H9 (cell line): Measurements from ENCODE around the gene CHCHD4. TPM values are rescaled to one million over a fixed set of nuclear protein-coding genes. Genes with fewer than 3 reads are reported as not detected.

ENCODE experiments used
- DNase-seq: peaks from one replicate; pipeline ENCODE4 v3.0.0-alpha.2; 2017
- H2AFZ ChIP-seq: one replicate; pipeline ENCODE4 v1.6.1; 2013; ENCODE audit warnings: mild to moderate bottlenecking, low read length, control low read depth, moderate library complexity
- H2AK5ac ChIP-seq: 2 replicates; pipeline ENCODE4 v1.6.1; 2013; ENCODE audit warnings: low read length, control low read depth, mixed read lengths; ENCODE audit not compliant: insufficient read length
- H2BK120ac ChIP-seq: one replicate; pipeline ENCODE4 v1.6.1; 2013; ENCODE audit warnings: low read depth, mild to moderate bottlenecking, low read length, control low read depth, inconsistent platforms; ENCODE audit not compliant: poor library complexity, severe bottlenecking
- H2BK12ac ChIP-seq: 2 replicates; pipeline ENCODE4 v1.6.1; 2013; ENCODE audit warnings: low read length, control low read depth, mixed read lengths, low read depth; ENCODE audit not compliant: insufficient read length
- H2BK15ac ChIP-seq: 2 replicates; pipeline ENCODE4 v1.6.1; 2013; ENCODE audit warnings: low read depth, low read length, control low read depth
- H2BK20ac ChIP-seq: one replicate; pipeline ENCODE4 v1.6.1; 2013; ENCODE audit warnings: low read depth, mild to moderate bottlenecking, low read length, control low read depth, inconsistent platforms; ENCODE audit not compliant: poor library complexity, severe bottlenecking
- H2BK5ac ChIP-seq: 2 replicates; pipeline ENCODE4 v1.6.1; 2013; ENCODE audit warnings: low read length, control low read depth, mixed read lengths; ENCODE audit not compliant: insufficient read length
- H3K14ac ChIP-seq: 2 replicates; pipeline ENCODE4 v1.6.1; 2013; ENCODE audit warnings: low read length, control low read depth; ENCODE audit not compliant: insufficient read depth
- H3K18ac ChIP-seq: 2 replicates; pipeline ENCODE4 v1.6.1; 2013; ENCODE audit warnings: low read depth, mild to moderate bottlenecking, mixed read lengths, low read length, control low read depth; ENCODE audit not compliant: insufficient read length
- H3K23ac ChIP-seq: 2 replicates; pipeline ENCODE4 v1.6.1; 2013; ENCODE audit warnings: low read length, control low read depth, mixed read lengths, low read depth; ENCODE audit not compliant: insufficient read length
- H3K23me2 ChIP-seq: 2 replicates; pipeline ENCODE4 v1.6.1; 2013; ENCODE audit warnings: low read depth, mild to moderate bottlenecking, mixed read lengths, low read length, control low read depth; ENCODE audit not compliant: insufficient read length, poor library complexity, severe bottlenecking
- H3K27ac ChIP-seq: 2 replicates; pipeline ENCODE4 v1.5.1; 2013; ENCODE audit warnings: low read length, control low read depth, mixed read lengths, low read depth; ENCODE audit not compliant: insufficient read length
- H3K27me3 ChIP-seq: 2 replicates; pipeline ENCODE4 v1.6.1; 2013; ENCODE audit warnings: low read length, control low read depth, inconsistent platforms; ENCODE audit not compliant: insufficient read depth
- H3K4ac ChIP-seq: 2 replicates; pipeline ENCODE4 v1.6.1; 2013; ENCODE audit warnings: low read depth, mild to moderate bottlenecking, control low read depth, inconsistent platforms, low read length, moderate library complexity
- H3K4me1 ChIP-seq: 2 replicates; pipeline ENCODE4 v1.6.1; 2013; ENCODE audit warnings: low read length, control low read depth, inconsistent platforms; ENCODE audit not compliant: insufficient read depth
- H3K4me2 ChIP-seq: 2 replicates; pipeline ENCODE4 v1.6.1; 2013; ENCODE audit warnings: low read length, control low read depth, mixed read lengths; ENCODE audit not compliant: insufficient read length, insufficient read depth
- H3K56ac ChIP-seq: 2 replicates; pipeline ENCODE4 v1.6.1; 2013; ENCODE audit warnings: low read depth, mild to moderate bottlenecking, mixed read lengths, low read length, control low read depth; ENCODE audit not compliant: insufficient read length
- H3K79me1 ChIP-seq: 2 replicates; pipeline ENCODE4 v1.6.1; 2013; ENCODE audit warnings: low read depth, mild to moderate bottlenecking, moderate library complexity, low read length, control low read depth, inconsistent platforms; ENCODE audit not compliant: insufficient read depth, poor library complexity, severe bottlenecking
- H3K79me2 ChIP-seq: 2 replicates; pipeline ENCODE4 v1.6.1; 2013; ENCODE audit warnings: low read length, control low read depth, inconsistent platforms; ENCODE audit not compliant: insufficient read depth
- H3K9ac ChIP-seq: 2 replicates; pipeline ENCODE4 v1.6.1; 2013; ENCODE audit warnings: low read length, control low read depth, mixed read lengths; ENCODE audit not compliant: insufficient read length; ENCODE audit errors: extremely low read depth
- H3K9me3 ChIP-seq: one replicate; pipeline ENCODE4 v1.6.1; 2013; ENCODE audit warnings: low read depth, low read length, inconsistent platforms; ENCODE audit not compliant: control insufficient read depth
- H3T11ph ChIP-seq: one replicate; pipeline ENCODE4 v1.6.1; 2013; ENCODE audit warnings: mild to moderate bottlenecking, low read length, control low read depth, inconsistent platforms
- H4K20me1 ChIP-seq: one replicate; pipeline ENCODE4 v1.6.1; 2013; ENCODE audit not compliant: control insufficient read depth, insufficient read length, insufficient read depth
- H4K5ac ChIP-seq: 2 replicates; pipeline ENCODE4 v1.6.1; 2013; ENCODE audit warnings: low read depth, mild to moderate bottlenecking, mixed read lengths, low read length, control low read depth; ENCODE audit not compliant: insufficient read length
- H4K8ac ChIP-seq: replicated peaks from 2 replicates; pipeline ENCODE4 v1.6.1; 2013; ENCODE audit warnings: low read length, control low read depth, mixed read lengths, low read depth; ENCODE audit not compliant: insufficient read length
- H4K91ac ChIP-seq: 2 replicates; pipeline ENCODE4 v1.6.1; 2013; ENCODE audit warnings: low read depth, mild to moderate bottlenecking, moderate library complexity, mixed read lengths, low read length, control low read depth; ENCODE audit not compliant: insufficient read length
- H3K27ac Mint-ChIP-seq, 3 experiments: 2 replicates in 2 of 3; 3 replicates in 1 of 3; pipeline ENCODE4 v1.8.0; 2020 to 2021; ENCODE audit warnings: mixed read lengths in 3 of 3, mild to moderate bottlenecking in 1 of 3, moderate library complexity in 1 of 3
- H3K27me3 Mint-ChIP-seq: 2 replicates; pipeline ENCODE4 v1.8.0; 2021; ENCODE audit warnings: low read depth, mild to moderate bottlenecking, moderate library complexity, mixed read lengths
- H3K36me3 Mint-ChIP-seq, 3 experiments: 2 replicates in 2 of 3; 3 replicates in 1 of 3; pipeline ENCODE4 v1.8.0; 2020 to 2021; ENCODE audit warnings: low read depth in 3 of 3, mixed read lengths in 3 of 3; ENCODE audit not compliant: insufficient read depth in 1 of 3
- H3K4me1 Mint-ChIP-seq, 2 experiments: 2 replicates each; pipeline ENCODE4 v1.8.0; 2020; ENCODE audit warnings: mixed read lengths in 2 of 2
- H3K4me3 Mint-ChIP-seq, 2 experiments: 2 replicates in 1 of 2; 3 replicates in 1 of 2; pipeline ENCODE4 v1.8.0; 2020 to 2021; ENCODE audit warnings: mild to moderate bottlenecking in 2 of 2, mixed read lengths in 2 of 2, moderate library complexity in 1 of 2
- H3K9me3 Mint-ChIP-seq, 2 experiments: 2 replicates in 1 of 2; 3 replicates in 1 of 2; pipeline ENCODE4 v1.8.0; 2020; ENCODE audit warnings: mild to moderate bottlenecking in 2 of 2, mixed read lengths in 2 of 2, moderate library complexity in 1 of 2
- CTCF ChIP-seq: fragments of 200-600 bp; sonication (generic); conservative IDR thresholded peaks from 3 replicates; pipeline ENCODE4 v1.8.0; 2021; ENCODE audit warnings: antibody characterized with exemption, mild to moderate bottlenecking
- whole genome bisulfite sequencing: extraction: QIAGEN DNeasy Blood & Tissue Kit; methylation state at CpG from one replicate; pipeline ENCODE4 v1.1.7; 2013; ENCODE audit warnings: missing lambda C conversion rate, low lambda C conversion rate, mixed read lengths; ENCODE audit not compliant: insufficient read length; ENCODE audit errors: extremely low coverage; 5-methylcytosine and 5-hydroxymethylcytosine counted together
- total RNA-seq: library from RNA; stranded (reverse); gene quantifications from 2 replicates; pipeline ENCODE4 v1.2.1, GENCODE V29; 2021

The CHCHD4 gene
- total RNA-seq, 1 experiment from 2014 or later: 13.7 TPM

GRCh38 chr3:14131134-14131533, 6.5 kb upstream of the CHCHD4 start:
- H3K56ac ChIP-seq: no peak overlapping the region
- H3K27me3 ChIP-seq: no peaks in the 10 kb centered on the region
- H2BK5ac ChIP-seq: no peak overlapping the region
- no peak overlapping the region for H3K4ac ChIP-seq
- no peak overlapping the region for H3K27ac ChIP-seq
- H3K79me1 ChIP-seq: peaks cover 6% of the 10 kb centered on the region
- no peak overlapping the region for H4K91ac ChIP-seq
- H2AFZ ChIP-seq: no peak overlapping the region
- no peaks in the 10 kb centered on the region for H3K9me3 Mint-ChIP-seq
- no peaks in the 10 kb centered on the region for H3K4me1 ChIP-seq
- no peaks in the 10 kb centered on the region for H4K20me1 ChIP-seq
- no peak for DNase-seq
- no CpG with 5 or more reads among the region's 5 CpGs for WGBS
- no peak overlapping the region for H2BK12ac ChIP-seq
- peaks cover 1 to 4% of the 10 kb centered on the region in 2 experiments; a peak in 2 of 4 replicates for H3K4me1 Mint-ChIP-seq
- H3K9me3 ChIP-seq: no peaks in the 10 kb centered on the region
- H4K5ac ChIP-seq: no peak overlapping the region
- no peak overlapping the region for H2BK15ac ChIP-seq
- no peak overlapping the region for H2AK5ac ChIP-seq
- H2BK120ac ChIP-seq: no peak overlapping the region
- H3K79me2 ChIP-seq: peaks cover 3% of the 10 kb centered on the region; the same call in 1 of the 2 replicates
- peak overlapping the region in 1 of 3 experiments; percentile 30; a peak in 1 of 7 replicates for H3K27ac Mint-ChIP-seq
- no peak for TF ChIP-seq CTCF
- no peak overlapping the region for H3K14ac ChIP-seq
- no peaks in the 10 kb centered on the region for H3K23me2 ChIP-seq
- no peak overlapping the region for H3K23ac ChIP-seq
- H3K36me3 Mint-ChIP-seq: peaks cover 29 to 84% (median 77%) of the 10 kb centered on the region in 3 experiments; a peak in 6 of 7 replicates
- H2BK20ac ChIP-seq: no peak overlapping the region
- no peak overlapping the region for H3K18ac ChIP-seq
- H3K4me3 Mint-ChIP-seq: no peak overlapping the region
- H3T11ph ChIP-seq: no peak overlapping the region
- H4K8ac ChIP-seq: no peak overlapping the region
- no peak overlapping the region for H3K9ac ChIP-seq
- H3K4me2 ChIP-seq: no peak overlapping the region
- H3K27me3 Mint-ChIP-seq: no peaks in the 10 kb centered on the region
